Erythroblast (primary cell): Measurements from ENCODE around the gene FMOD.

ENCODE experiments used
- DNase-seq, 2 experiments: peaks; one replicate each; lab custom pipeline; 2025; lab: John Stamatoyannopoulos, UW
- GATA1 ChIP-seq: IDR thresholded peaks from 2 replicates; pipeline ENCODE4 v1.6.1; 2011; ENCODE audit warnings: low read depth, mild to moderate bottlenecking, control low read depth, low read length, moderate library complexity
- POLR2A ChIP-seq: IDR thresholded peaks from 2 replicates; pipeline ENCODE4 v1.6.1; 2011; ENCODE audit warnings: mild to moderate bottlenecking, low read length

Gene FMOD

DNA sequence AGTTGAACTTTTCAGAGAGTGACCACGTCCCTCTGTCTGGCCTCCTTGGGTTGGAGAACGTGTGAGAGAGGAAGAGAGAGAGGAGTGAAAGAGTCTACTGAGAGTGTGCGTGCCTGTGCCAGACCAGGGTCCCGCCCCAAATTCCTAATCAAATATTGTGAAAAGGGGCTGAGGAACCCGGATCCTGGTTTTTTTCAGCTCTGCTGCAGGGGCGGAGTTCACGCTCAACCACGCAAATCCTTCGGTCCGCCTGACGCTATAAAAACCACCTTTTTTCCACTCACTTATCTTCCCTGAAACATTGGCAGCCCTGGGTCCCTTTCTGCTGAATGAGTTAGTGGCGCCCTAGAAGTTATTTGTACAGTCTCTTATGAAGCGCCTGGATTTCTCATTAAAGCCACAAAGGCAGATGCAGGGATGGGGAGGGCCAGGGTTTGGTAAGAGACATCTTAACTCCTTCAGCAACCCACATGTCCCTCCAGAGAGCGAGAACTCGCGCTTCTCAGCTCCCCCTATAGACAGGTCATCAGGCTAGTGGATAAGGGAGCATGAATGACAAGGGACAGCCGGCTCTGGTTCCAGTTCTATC lies at the start of gene FMOD:
Gene FMOD, minus strand, starts transcription at position 86 of the 589 bp plus-strand sequence. CDS start 2,852 bp downstream, outside the sequence.
- TF ChIP-seq POLR2A (no peak), GATA1 (no peak)
- no peak for DNase-seq

DNA sequence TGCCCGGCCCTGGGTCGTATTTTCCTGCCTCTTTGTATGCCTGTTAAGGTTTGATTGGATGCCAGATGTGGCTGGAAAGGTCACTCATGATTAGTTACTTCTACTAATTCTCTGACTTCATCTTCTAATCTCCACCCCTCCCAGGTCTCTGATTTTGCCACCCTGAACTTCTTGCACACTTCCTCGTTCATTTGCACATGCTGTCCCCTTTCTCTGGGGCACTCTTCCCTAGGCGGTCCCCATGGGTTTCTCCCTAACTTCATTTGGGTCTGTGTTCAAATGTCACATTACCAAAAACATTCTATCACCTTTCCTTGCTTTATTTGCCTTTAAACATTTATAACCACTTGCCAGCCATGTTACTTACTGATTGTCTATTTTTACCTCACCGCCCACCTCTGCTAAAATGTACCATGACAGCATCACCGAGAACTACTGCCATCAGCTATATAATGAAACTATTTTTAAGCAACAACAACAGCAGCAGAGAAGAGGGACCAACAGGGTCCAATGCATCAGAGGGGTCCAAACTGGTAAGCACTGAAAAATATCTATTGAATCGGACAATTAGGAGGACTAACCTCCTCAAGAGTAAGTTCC lies 45.8 kb upstream of the FMOD start:
- TF ChIP-seq GATA1, result no peak
- no peak for TF ChIP-seq POLR2A

DNA sequence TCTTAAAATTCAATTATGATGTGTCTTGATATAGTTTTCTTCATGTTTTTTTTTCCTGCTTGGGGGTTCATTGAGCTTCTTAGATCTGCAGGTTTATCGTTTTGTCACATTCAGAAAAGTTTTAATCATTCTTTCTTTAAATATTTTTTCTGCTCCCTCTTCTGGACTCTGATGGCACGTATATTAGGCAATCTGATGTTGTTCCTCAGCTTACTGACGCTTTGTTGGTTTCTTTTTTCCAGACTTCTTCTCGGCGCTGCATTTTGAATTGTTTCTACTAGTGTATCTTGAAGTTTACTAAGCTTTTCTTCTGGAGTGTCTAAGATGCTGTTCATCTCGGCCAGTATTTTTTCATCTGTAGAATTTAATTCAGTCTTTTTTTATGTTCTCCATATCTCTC lies 44.8 kb upstream of the FMOD start:
- DNase-seq, result no peak
- TF ChIP-seq POLR2A (no peak), GATA1 (no peak)

More for the DNA sequence above, 45.8 kb upstream of the FMOD start:
- DNase-seq, result no peak

DNA sequence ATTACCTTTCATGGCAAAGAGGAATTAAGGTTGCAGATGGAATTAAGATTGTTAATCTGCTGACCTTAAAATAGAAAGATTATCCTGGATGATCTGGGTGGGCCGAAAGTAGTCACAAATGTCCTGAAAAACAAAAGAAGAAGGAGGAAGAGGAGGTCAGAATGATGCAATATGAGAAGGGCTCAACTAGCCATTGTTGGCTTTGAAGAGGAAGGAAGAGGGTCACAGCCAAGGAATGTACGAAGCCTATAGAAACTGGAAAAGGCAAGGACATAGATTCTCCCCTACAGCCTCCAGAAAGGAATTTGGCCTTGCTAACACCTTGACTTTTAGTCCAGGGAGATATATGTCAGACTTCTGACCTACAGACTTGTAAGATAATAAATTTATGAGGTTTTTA lies 39.4 kb upstream of the FMOD start:
- TF ChIP-seq POLR2A (no peak), GATA1 (no peak)
- DNase-seq, result no peak

- no peak for DNase-seq
- TF ChIP-seq POLR2A, result no peak
- TF ChIP-seq GATA1, result no peak
Measured at GRCh38 chr1:203388683-203389082, 37.8 kb upstream of the FMOD start.

- DNase-seq, result no peak
- TF ChIP-seq POLR2A, result no peak
- no peak for TF ChIP-seq GATA1
Measured at GRCh38 chr1:203382026-203382425, 31.1 kb upstream of the FMOD start.

GRCh38 chr1:203381151-203381751 lies 30.3 kb upstream of the FMOD start:
- DNase-seq, result no peak
- TF ChIP-seq POLR2A (no peak), GATA1 (no peak)

DNA sequence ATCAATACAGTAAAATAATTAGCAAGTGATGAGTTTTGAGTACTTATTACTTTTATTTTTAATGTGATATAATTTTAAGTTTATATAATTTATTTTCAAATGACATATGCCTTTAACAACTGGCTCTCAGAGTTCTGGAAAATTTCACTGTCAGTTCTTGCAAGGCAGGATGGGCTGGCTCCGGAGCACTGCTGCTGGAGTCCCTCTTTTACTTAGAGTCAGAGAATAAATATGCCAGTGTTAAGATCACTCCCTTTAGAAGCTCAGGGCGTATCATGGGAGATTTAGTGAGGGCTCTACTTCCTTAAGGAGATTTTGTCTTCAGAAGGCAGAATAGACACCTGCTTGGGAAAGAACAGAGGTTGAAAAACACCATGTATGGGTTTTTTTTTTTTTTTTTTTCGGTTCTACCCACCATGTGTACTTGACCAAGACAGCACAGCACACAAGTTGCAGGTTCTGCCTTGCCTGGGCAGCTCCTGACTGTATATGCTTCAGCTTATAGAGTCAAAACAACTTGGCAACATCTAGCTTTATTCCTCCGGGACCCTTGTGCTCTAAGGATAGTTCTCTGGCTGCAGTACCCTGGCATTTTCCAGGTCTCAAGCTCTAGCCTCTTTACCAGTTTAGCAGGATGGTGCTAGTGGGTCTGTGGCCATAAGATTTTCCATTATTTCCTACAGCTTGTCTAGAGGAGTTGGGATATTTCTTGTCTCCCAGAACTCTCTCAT lies 29.7 kb upstream of the FMOD start:
- DNase-seq, result no peak

GRCh38 chr1:203379825-203380224 lies 28.9 kb upstream of the FMOD start:
- TF ChIP-seq POLR2A (no peak), GATA1 (no peak)

More for the DNA sequence above, 29.7 kb upstream of the FMOD start:
- TF ChIP-seq GATA1 (no peak), POLR2A (no peak)

GRCh38 chr1:203378556-203379245 lies 27.8 kb upstream of the FMOD start:
- no peak for TF ChIP-seq POLR2A
- TF ChIP-seq GATA1, result no peak

More at GRCh38 chr1:203379825-203380224, 28.9 kb upstream of the FMOD start:
- DNase-seq, result no peak

DNA sequence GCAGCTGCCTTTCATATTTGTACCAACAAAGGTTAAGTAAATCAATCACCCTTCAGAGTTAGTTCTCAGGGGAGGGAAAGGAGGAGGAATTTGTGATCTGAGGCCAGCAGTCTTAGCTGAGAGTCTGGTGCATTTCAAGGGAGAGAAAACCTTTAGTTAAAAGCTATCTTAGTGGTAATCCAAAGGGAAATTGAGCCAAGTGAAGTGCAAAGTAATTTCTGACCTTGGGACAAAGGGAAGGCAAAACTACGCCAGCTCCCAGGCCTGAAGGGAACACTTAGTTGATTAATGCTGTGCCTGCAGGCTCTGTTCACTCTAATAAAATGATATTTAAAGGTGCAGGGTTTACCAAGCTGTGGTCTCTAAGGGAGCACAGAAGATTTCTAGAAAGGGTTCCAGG lies 23.1 kb upstream of the FMOD start:
- TF ChIP-seq POLR2A, result no peak
- no peak for TF ChIP-seq GATA1
- no peak for DNase-seq

More at GRCh38 chr1:203378556-203379245, 27.8 kb upstream of the FMOD start:
- no peak for DNase-seq

- no peak for TF ChIP-seq POLR2A
- no peak for TF ChIP-seq GATA1
Measured at GRCh38 chr1:203373002-203373401, 22.1 kb upstream of the FMOD start.

DNA sequence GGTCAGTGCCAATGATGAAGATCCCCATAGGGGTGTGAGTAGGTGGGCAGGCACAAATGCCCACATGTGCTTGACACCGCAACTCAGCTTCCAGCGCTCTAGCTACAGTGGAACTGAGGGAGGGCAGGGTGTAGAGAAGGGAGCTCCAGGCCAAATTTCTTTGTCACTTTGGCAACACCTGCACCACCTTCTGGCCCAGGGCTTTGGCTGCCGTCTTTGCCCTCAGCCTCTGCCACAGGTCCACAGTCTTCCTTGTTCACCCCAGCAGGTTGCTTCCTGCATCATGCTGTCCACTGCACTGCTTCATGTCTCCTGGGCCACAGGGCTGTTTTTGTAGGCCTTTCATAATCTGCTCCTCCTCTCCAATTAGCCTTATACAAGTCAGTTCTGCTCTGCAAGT lies 20.4 kb upstream of the FMOD start:
- no peak for DNase-seq
- TF ChIP-seq POLR2A, result no peak
- no peak for TF ChIP-seq GATA1

More at GRCh38 chr1:203373002-203373401, 22.1 kb upstream of the FMOD start:
- DNase-seq, result no peak

- no peak for DNase-seq
Measured at GRCh38 chr1:203369666-203370065, 18.7 kb upstream of the FMOD start.

More at GRCh38 chr1:203369666-203370065, 18.7 kb upstream of the FMOD start:
- TF ChIP-seq GATA1 (no peak), POLR2A (no peak)
